Measurements from ENCODE around the gene RSPO4.

The RSPO4 gene

GRCh38 chr20:913306-913849 lies 88.7 kb downstream of the RSPO4 start:
- TF ChIP-seq Cebpa-rat (IDR thresholded peaks at IDR 0.05) = no peak
- H3K9me3 ChIP-seq = no peaks in the 10 kb centered on the region

DNA sequence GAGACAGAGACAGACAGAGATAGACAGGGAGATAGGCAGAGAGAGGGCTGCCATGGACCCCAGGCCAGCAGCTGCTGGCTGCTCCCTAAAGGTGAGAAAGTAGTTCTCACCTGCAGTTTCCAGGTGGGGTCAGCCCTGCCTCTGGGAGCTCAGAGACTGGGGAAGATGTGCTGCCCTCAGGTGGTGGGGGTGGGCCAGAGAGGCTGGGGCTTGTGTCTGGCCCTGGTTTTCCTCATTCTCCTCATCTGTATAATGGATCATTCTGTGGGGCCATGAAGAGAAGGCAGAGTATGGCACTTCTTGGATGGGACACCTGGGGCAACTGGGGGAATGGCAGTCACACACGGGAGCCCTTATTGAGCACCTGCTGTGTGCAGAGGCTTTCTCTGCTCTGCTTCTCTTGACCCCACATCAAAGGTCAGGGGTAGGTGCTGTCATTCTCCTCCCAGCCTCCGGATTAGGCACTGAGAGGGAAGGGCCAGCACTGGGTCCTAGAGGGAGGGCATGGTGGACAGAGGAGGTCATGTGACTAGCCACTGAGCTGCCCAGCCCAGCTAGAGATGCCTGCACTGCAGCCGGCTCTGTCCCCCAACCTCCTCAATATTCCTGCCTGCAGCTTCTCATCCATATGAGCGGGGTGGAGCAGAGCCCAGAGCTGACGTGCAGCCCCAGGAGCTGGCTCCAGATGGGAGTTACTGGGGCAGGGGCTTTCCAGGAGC lies 90.1 kb downstream of the RSPO4 start:
- no peak for TF ChIP-seq Cebpa-rat (IDR thresholded peaks at IDR 0.05)
- Histone ChIP-seq H3K9ac (no peak overlapping the region), H4K20me1 (no peaks in the 10 kb centered on the region), H3K4me2 (peak overlapping the region; percentile 45), H3K36me3 (no peaks in the 10 kb centered on the region), H3K4me3 (no peak overlapping the region), H3K27me3 (no peaks in the 10 kb centered on the region), H3K27ac (no peak overlapping the region), H3K9me3 (no peaks in the 10 kb centered on the region), H3K4me1 (peaks cover 53% of the 10 kb centered on the region)

More at GRCh38 chr20:913306-913849, 88.7 kb downstream of the RSPO4 start:
- Histone ChIP-seq H3K27ac (no peak overlapping the region), H3K36me3 (no peaks in the 10 kb centered on the region), H3K4me2 (no peak overlapping the region), H3K27me3 (no peaks in the 10 kb centered on the region), H3K4me1 (peaks cover 65% of the 10 kb centered on the region), H3K4me3 (no peak overlapping the region), H4K20me1 (no peaks in the 10 kb centered on the region), H3K9ac (no peak overlapping the region)

GRCh38 chr20:910870-911770 lies 91.0 kb downstream of the RSPO4 start:
- TF ChIP-seq Cebpa-rat (IDR thresholded peaks at IDR 0.05) = no peak
- no peaks in the 10 kb centered on the region for H3K36me3 ChIP-seq
- peak overlapping the region; percentile 45 for H3K4me2 ChIP-seq
- H3K27me3 ChIP-seq = no peaks in the 10 kb centered on the region
- H3K4me1 ChIP-seq = peaks cover 53% of the 10 kb centered on the region
- no peak overlapping the region for H3K4me3 ChIP-seq
- H3K9ac ChIP-seq = no peak overlapping the region
- H3K27ac ChIP-seq = no peak overlapping the region
- no peaks in the 10 kb centered on the region for H3K9me3 ChIP-seq
- H4K20me1 ChIP-seq = no peaks in the 10 kb centered on the region

DNA sequence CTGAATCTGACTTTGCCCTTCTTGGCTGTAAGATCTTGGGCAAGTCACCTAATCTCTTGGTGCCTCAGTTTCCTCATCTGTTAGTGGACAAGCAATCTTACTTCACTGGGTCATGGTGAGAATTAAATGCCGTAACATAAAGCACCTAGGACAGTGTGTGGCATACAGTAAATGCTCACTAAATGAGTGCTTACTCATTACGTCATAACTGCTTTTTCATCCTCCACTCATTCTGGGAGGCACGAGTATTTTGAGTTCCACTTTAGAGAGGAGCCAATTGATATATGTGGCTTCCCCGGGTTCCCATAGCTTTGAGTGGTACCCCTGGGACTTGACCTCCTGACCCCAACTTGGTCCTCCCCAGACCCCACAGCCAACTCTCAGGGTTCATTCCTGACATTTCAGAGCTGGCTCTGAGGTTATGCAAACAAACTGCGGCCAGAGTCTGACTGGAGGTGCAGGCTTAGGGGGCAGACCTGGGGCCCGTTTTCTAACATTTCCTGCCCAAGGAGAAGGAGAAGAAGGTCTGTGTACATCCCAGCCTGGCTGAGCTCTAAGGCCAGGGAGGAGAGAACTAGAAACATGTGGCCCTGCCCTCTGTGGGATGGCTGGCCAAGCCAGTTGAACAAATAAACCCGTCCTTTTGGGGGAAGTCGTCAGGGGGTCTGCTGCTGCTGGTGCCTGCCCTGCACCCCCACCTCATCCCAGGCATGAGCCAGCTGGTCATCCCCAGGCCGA lies 91.8 kb downstream of the RSPO4 start:
- Histone ChIP-seq H3K4me3 (no peak overlapping the region), H3K4me2 (no peak overlapping the region), H3K9me3 (no peaks in the 10 kb centered on the region), H4K20me1 (no peaks in the 10 kb centered on the region), H3K27ac (no peak overlapping the region), H3K36me3 (no peaks in the 10 kb centered on the region), H3K4me1 (peaks cover 53% of the 10 kb centered on the region), H3K9ac (no peak overlapping the region), H3K27me3 (no peaks in the 10 kb centered on the region)
- no peak for TF ChIP-seq Cebpa-rat (IDR thresholded peaks at IDR 0.05)

DNA sequence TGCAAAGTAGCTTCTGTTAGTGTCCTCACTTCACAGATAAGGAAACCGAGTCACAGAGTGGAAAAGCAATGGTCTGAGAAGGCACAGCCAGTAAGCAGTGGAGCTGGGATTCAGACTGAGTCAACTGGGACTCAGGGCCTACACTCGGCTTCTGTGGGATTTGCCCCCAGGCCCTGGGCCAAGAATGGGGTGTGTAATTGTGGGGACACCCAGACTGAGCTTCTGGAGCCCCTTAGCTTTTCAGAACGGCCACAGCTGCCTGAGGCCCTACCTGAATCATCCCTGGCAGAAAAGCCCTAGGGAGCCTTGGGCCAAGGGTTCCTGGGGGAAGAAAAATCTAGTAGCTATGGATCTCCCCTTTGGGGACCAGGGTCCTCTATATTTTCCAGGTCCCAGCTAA lies 92.5 kb downstream of the RSPO4 start:
- Histone ChIP-seq H3K4me3 (no peak overlapping the region), H3K4me2 (no peak overlapping the region), H3K36me3 (no peaks in the 10 kb centered on the region), H4K20me1 (no peaks in the 10 kb centered on the region), H3K27ac (no peak overlapping the region), H3K9ac (no peak overlapping the region), H3K9me3 (no peaks in the 10 kb centered on the region), H3K27me3 (no peaks in the 10 kb centered on the region), H3K4me1 (peaks cover 53% of the 10 kb centered on the region)
- TF ChIP-seq Cebpa-rat (IDR thresholded peaks at IDR 0.05) = no peak
